Endothelial cell of umbilical vein (primary cell): ENCODE data around the gene CTSF. TPM values are rescaled to one million over a fixed set of nuclear protein-coding genes. Genes with fewer than 3 reads are reported as not detected.

Source experiments
- BruUV-seq: library from RNA; stranded (reverse); fragments of 400-500 nt; replicated peaks from 2 replicates; lab custom pipeline; 2021; lab: Mats Ljungman, UMichigan
- CTCF ChIA-PET: fragments of 300-600, 350-600 bp; sonication (Branson Sonifier 250); formaldehyde crosslinking; loops from one replicate; lab custom pipeline; 2021; ENCODE audit warnings: antibody characterized with exemption, inconsistent platforms; lab: Charles Lee
- POLR2A ChIA-PET: fragments of 300-600, 350-600 bp; sonication (Branson Sonifier 250); formaldehyde crosslinking; loops from one replicate; lab custom pipeline; 2021; ENCODE audit warnings: antibody characterized with exemption, inconsistent platforms; lab: Charles Lee
- DNase-seq: peaks from one replicate; pipeline ENCODE4 v3.0.0-alpha.2; 2011; ENCODE audit warnings: low read depth, low spot score
- FAIRE-seq: peaks from 2 replicates; lab custom pipeline; 2011; peaks lifted over from hg19 to GRCh38; lab: Jason Lieb, UNC
- H2AFZ ChIP-seq: 2 replicates; pipeline ENCODE4 v1.6.0; 2012; ENCODE audit warnings: low read depth, low read length, control low read depth, inconsistent platforms
- H3K27ac ChIP-seq: 2 replicates; pipeline ENCODE4 v1.5.1; 2011; ENCODE audit warnings: low read depth, mild to moderate bottlenecking, control low read depth, low read length, moderate library complexity; ENCODE audit not compliant: insufficient read depth
- H3K27me3 ChIP-seq, 2 experiments: 2 replicates each; pipeline versions ENCODE4 v1.6.0 to v1.6.1; 2011; ENCODE audit warnings: low read length in 2 of 2, mixed read lengths in 1 of 2; ENCODE audit not compliant: control insufficient read depth in 2 of 2, insufficient read depth in 2 of 2
- H3K36me3 ChIP-seq, 2 experiments: 2 replicates in 1 of 2; 3 replicates in 1 of 2; pipeline ENCODE4 v1.5.1; 2011; ENCODE audit warnings: low read length in 2 of 2, mild to moderate bottlenecking in 1 of 2, moderate library complexity in 1 of 2; ENCODE audit not compliant: control insufficient read depth in 2 of 2, insufficient read depth in 2 of 2; ENCODE audit errors: extremely low read depth in 1 of 2
- H3K4me1 ChIP-seq: 3 replicates; pipeline ENCODE4 v1.5.1; 2011; ENCODE audit warnings: mild to moderate bottlenecking, low read length; ENCODE audit not compliant: control insufficient read depth, insufficient read depth; ENCODE audit errors: extremely low read depth
- H3K4me2 ChIP-seq: 2 replicates; pipeline ENCODE4 v1.6.1; 2011; ENCODE audit warnings: low read length, control low read depth, mixed read lengths; ENCODE audit not compliant: insufficient read depth
- H3K4me3 ChIP-seq, 3 experiments: fragments of 200-600 bp in 1 of 3; sonication (generic), shearing (Covaris generic) in 1 of 3; replicated peaks in 1 of 3; 2 replicates each; pipeline ENCODE4 v1.5.1; 2011 to 2016; ENCODE audit warnings: control low read depth in 3 of 3, low read length in 3 of 3, mild to moderate bottlenecking in 2 of 3, inconsistent platforms in 1 of 3, low read depth in 1 of 3, moderate library complexity in 1 of 3; ENCODE audit not compliant: insufficient read depth in 1 of 3
- H3K79me2 ChIP-seq: 2 replicates; pipeline ENCODE4 v1.6.0; 2012; ENCODE audit warnings: low read length, inconsistent platforms; ENCODE audit not compliant: control insufficient read depth, insufficient read depth
- H3K9ac ChIP-seq: replicated peaks from 2 replicates; pipeline ENCODE3; 2011; ENCODE audit warnings: low read length, control low read depth; ENCODE audit not compliant: insufficient read depth; ENCODE audit errors: extremely low read depth
- H3K9me1 ChIP-seq: replicated peaks from 3 replicates; pipeline ENCODE4 v1.6.0; 2011; ENCODE audit warnings: mild to moderate bottlenecking, low read length; ENCODE audit not compliant: control insufficient read depth, insufficient read depth; ENCODE audit errors: extremely low read depth
- H3K9me3 ChIP-seq: replicated peaks from 2 replicates; pipeline ENCODE4 v1.5.1; 2012; ENCODE audit warnings: low read length, inconsistent platforms; ENCODE audit not compliant: control insufficient read depth, insufficient read depth
- H4K20me1 ChIP-seq: replicated peaks from 2 replicates; pipeline ENCODE3; 2011; ENCODE audit warnings: mild to moderate bottlenecking, low read length; ENCODE audit not compliant: control insufficient read depth, insufficient read depth; ENCODE audit errors: extremely low read depth
- CTCF ChIP-seq, 2 donors: IDR thresholded peaks; 1 replicate in 1 of 2; 2 replicates in 1 of 2; pipeline ENCODE4 v1.5.1; 2011; ENCODE audit warnings: low read length in 2 of 2, mild to moderate bottlenecking in 2 of 2, moderate library complexity in 2 of 2, control low read depth in 1 of 2, inconsistent platforms in 1 of 2, low read depth in 1 of 2; ENCODE audit not compliant: insufficient read depth in 1 of 2; ENCODE audit errors: extremely low read depth in 1 of 2
- EZH2 ChIP-seq: IDR thresholded peaks from 2 replicates; pipeline ENCODE4 v1.6.1; 2012; ENCODE audit warnings: borderline replicate concordance, low read depth, mild to moderate bottlenecking, moderate library complexity, low read length, inconsistent platforms; ENCODE audit not compliant: severe bottlenecking
- FOS ChIP-seq: IDR thresholded peaks from 2 replicates; pipeline ENCODE4 v1.6.1; 2011; ENCODE audit warnings: mild to moderate bottlenecking, low read length, moderate library complexity, borderline replicate concordance; ENCODE audit not compliant: insufficient read depth
- GATA2 ChIP-seq: IDR thresholded peaks from 2 replicates; pipeline ENCODE4 v1.7.0; 2011; ENCODE audit warnings: low read depth, mild to moderate bottlenecking, moderate library complexity, mixed read lengths, low read length; ENCODE audit not compliant: insufficient read length, insufficient read depth
- JUN ChIP-seq: IDR thresholded peaks from 2 replicates; pipeline ENCODE4 v1.6.1; 2011; ENCODE audit warnings: borderline replicate concordance, low read depth; ENCODE audit not compliant: insufficient read length, insufficient read depth
- MAX ChIP-seq: IDR thresholded peaks from 2 replicates; pipeline ENCODE4 v1.6.1; 2011; ENCODE audit not compliant: insufficient read depth, insufficient read length
- MYC ChIP-seq: IDR thresholded peaks from one replicate; pipeline ENCODE4 v1.6.1; 2011; ENCODE audit warnings: mild to moderate bottlenecking, low read depth, low read length
- POLR2A ChIP-seq: IDR thresholded peaks from 2 replicates; pipeline ENCODE4 v1.6.1; 2012; ENCODE audit warnings: low read depth, mild to moderate bottlenecking, control low read depth, low read length
- POLR2AphosphoS5 ChIP-seq: IDR thresholded peaks from 2 replicates; pipeline ENCODE4 v1.6.1; 2012; ENCODE audit warnings: low read depth, mild to moderate bottlenecking, control low read depth, low read length, moderate library complexity; ENCODE audit not compliant: insufficient read depth
- dilution Hi-C: fragments of 300-500 bp; cut with MboI; formaldehyde crosslinking; loops from one replicate; pipeline ENCODE4 v1.15.0; 2019; ENCODE audit warnings: low sequenced_read_pairs; ENCODE audit not compliant: extremely low pct_ligation_motif_present
- intact Hi-C: fragments of 100-400 bp; cut with micrococcal nuclease; formaldehyde crosslinking; loops from one replicate; pipeline ENCODE4 v1.10.0; 2022
- polyA plus RNA-seq, 4 experiments: library from polyadenylated mRNA; depleted of rRNA in 3 of 4; stranded (reverse) in 3 of 4; unstranded in 1 of 4; fragments of >200 nt; gene quantifications; 2 replicates each; pipeline versions ENCODE4 v1.2.1 to v1.2.3, GENCODE V29; 2011 to 2012; ENCODE audit warnings: missing spikeins in 1 of 4
- total RNA-seq: library from RNA; stranded (reverse); gene quantifications from 2 replicates; pipeline ENCODE4 v1.2.3, GENCODE V29; 2021

CTSF gene
- total and polyA plus RNA-seq, 2 donors (not counting 3 experiments of a cell fraction or from before 2014, with no cell fraction given): 14.4 to 27.7 TPM

- Histone ChIP-seq H4K20me1 (no peaks in the 10 kb centered on the region), H2AFZ (no peak overlapping the region), H3K9me1 (no peaks in the 10 kb centered on the region), H3K27ac (no peak overlapping the region), H3K4me1 (peaks cover 3% of the 10 kb centered on the region), H3K36me3 (no peaks in the 10 kb centered on the region), H3K9ac (no peak overlapping the region), H3K9me3 (no peaks in the 10 kb centered on the region), H3K27me3 (no peaks in the 10 kb centered on the region), H3K4me2 (no peak overlapping the region), H3K4me3 (no peak overlapping the region), H3K79me2 (no peaks in the 10 kb centered on the region)
- intact Hi-C loops (no loop called here), dilution Hi-C loops (no loop called here)
- BruUV-seq: no TSS peak
- TF ChIP-seq GATA2: no peak
- CTCF ChIA-PET: no interaction called here
- FAIRE-seq (no peak), DNase-seq (no peak)
- POLR2A ChIA-PET: no interaction called here
These were observed 3.9 kb downstream of the CTSF start for GRCh38 chr11:66564538-66564937.

GRCh38 chr11:66563832-66564231 lies 4.6 kb downstream of the CTSF start:
- dilution Hi-C loops: no loop called here
- CTCF ChIA-PET: interaction anchor here (2.1 to 2.7 kb wide), 2 partner anchors 14 to 114 kb away, joined by 8 to 13 read pairs; partner anchors contain the start of gene RBM4B
- no peak for TF ChIP-seq JUN
- TF ChIP-seq MYC: no peak
- TF ChIP-seq GATA2: no peak
- no peak for TF ChIP-seq FOS
- no peak for TF ChIP-seq POLR2A
- TF ChIP-seq POLR2AphosphoS5: no peak
- TF ChIP-seq CTCF (IDR thresholded peaks at IDR 0.05; ENCODE audit: extremely low read depth in 1 of 2, insufficient read depth in 1 of 2, low read depth in 1 of 2, low read length in 2 of 2): no peak
- TF ChIP-seq MAX: no peak
- TF ChIP-seq EZH2: no peak
- Histone ChIP-seq H3K9me3 (no peaks in the 10 kb centered on the region), H3K79me2 (no peaks in the 10 kb centered on the region), H3K4me3 (no peak overlapping the region), H2AFZ (no peak overlapping the region), H3K36me3 (no peaks in the 10 kb centered on the region), H4K20me1 (no peaks in the 10 kb centered on the region), H3K4me2 (no peak overlapping the region), H3K9ac (no peak overlapping the region), H3K4me1 (peaks cover 3% of the 10 kb centered on the region), H3K27ac (no peak overlapping the region), H3K27me3 (peaks cover 1 to 3% of the 10 kb centered on the region in 2 experiments), H3K9me1 (no peaks in the 10 kb centered on the region)
- DNase-seq (no peak), FAIRE-seq (no peak)
- intact Hi-C loops: no loop called here
- POLR2A ChIA-PET: no interaction called here
- BruUV-seq: no TSS peak
